LNCAP (cell line): ENCODE results near the gene MGLL.

ENCODE experiments used
- TF ChIP-seq, protein P1 (sequence below): fragments of 450-650 bp; IDR thresholded peaks from 2 replicates; pipeline ENCODE4 v1.5.1; 2017; ENCODE audit warnings: mild to moderate bottlenecking

The MGLL gene

DNA sequence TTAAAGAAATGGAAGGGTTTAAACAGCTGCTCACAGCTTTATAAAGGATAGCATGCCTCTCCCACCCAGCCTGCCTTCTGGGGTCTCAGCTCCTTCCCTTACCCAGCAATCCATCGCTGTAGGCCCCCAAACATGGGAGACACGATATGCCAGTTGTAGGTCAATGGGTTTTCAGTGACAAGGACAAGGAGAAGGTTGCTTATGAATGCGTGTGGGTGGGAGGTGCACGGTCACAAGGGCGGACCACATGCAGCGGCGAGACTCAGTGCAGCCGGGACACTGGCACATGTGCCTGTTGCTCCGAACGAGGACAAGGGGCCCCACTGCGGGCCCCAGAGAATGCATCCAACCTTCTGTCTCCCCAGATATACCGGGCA lies 67.0 kb downstream of the MGLL start:
- TF ChIP-seq, protein P1, sequence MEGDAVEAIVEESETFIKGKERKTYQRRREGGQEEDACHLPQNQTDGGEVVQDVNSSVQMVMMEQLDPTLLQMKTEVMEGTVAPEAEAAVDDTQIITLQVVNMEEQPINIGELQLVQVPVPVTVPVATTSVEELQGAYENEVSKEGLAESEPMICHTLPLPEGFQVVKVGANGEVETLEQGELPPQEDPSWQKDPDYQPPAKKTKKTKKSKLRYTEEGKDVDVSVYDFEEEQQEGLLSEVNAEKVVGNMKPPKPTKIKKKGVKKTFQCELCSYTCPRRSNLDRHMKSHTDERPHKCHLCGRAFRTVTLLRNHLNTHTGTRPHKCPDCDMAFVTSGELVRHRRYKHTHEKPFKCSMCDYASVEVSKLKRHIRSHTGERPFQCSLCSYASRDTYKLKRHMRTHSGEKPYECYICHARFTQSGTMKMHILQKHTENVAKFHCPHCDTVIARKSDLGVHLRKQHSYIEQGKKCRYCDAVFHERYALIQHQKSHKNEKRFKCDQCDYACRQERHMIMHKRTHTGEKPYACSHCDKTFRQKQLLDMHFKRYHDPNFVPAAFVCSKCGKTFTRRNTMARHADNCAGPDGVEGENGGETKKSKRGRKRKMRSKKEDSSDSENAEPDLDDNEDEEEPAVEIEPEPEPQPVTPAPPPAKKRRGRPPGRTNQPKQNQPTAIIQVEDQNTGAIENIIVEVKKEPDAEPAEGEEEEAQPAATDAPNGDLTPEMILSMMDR: no peak

DNA sequence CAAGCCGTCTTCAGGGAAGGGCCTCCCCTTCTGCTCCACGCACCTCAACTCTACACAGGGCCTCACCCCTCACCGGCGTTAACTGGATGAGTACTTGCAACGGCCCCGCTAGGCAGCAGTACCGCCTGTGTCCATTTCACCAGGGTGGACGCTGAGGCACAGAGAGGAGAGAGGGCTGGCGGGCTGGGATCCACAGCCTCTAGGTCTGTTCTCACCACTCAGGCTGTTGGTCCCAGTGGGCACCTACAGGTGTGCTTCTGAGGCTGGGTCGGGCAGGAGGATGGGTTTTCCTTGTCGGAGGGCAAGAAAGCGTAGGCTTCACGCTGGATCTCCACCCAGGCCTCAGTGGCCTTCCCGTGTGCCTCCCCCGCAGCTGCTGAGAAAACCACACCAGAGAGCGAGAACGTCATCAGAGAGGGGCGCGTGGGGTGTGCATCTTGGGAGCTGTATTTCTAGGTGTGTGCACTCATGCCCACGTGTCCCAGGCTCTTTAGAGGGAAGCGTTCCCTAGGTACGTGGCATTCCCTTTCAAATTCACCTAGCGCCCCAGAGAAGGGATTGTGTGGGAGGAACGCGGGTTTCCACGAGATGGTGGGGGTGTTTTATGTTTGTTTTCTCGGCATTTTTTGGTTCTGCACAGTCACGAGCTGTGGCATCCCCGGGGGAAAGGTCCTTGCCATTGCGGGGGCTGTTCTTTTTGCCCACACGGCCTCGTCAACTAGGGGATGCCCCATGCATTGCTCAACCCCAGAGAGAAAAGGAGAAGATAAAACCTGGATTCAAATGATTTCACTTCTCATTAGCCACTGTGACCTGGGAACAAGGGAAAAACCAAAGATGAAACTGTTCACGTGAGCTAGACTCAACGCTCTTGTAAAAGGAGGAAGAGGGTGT lies 67.7 kb downstream of the MGLL start:
- TF ChIP-seq, protein P1: no peak

DNA sequence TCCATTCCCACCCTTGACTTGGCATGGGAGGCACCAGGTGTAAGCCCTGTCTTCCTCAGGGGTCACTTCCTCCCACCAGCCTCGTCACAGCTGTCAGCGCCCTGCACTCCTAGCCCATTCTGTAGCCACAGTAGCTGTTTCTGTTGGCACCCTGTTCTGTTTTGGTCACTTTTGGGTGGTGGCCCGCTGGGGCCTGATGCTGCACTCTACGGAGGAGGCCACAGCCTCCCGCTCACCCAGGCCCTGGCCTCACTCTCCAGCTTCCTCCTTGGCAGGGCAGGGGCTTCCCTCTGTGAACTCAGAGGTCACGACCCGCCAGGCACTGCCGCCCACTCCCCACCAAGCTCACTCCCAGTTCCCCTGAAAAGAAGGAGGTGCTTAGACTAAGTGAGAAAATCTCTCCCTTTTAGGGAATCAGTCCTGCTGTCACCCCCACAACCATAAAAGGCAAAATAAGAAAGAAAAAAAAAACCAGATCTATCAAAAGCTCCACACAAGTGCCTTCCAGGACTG lies 68.4 kb downstream of the MGLL start:
- TF ChIP-seq, protein P1: no peak

DNA sequence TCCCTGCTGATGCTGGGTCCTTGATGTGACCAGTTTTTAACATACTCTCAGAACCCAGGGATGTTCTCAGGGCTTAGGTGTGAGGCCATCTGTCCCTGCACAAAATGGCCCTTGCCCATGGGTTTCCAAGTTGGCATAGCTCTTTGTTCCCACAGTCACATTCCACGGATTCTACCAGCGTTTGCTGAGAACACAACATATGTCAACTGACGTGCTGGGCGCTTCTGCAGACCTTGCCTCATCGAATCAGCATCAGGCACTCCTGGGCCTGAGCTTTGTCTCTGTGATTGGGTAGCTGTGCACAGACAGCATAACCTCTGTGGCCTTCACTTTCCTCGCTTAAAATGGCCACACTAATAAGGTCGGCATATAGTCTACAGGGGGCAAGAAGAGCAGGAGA lies 69.0 kb downstream of the MGLL start:
- TF ChIP-seq, protein P1: no peak

DNA sequence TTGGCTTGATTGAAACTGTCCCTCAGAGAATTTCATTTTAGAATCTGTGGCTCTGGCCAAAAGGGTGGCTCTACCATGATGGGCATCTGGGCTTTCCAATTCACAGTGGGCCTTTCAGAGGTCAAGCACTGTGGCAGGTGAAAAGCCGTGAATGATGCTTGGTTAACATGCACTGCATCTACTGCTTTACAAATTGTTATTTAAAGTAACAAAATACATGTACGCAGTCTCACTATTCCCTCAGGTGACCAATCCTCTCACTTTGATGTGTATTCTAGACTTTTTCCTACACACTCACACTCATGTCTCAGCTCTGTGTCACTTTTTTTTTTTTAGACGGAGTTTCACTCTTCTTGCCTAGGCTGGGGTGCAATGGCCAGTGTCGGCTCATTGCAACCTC lies 70.5 kb downstream of the MGLL start:
- TF ChIP-seq, protein P1: no peak

DNA sequence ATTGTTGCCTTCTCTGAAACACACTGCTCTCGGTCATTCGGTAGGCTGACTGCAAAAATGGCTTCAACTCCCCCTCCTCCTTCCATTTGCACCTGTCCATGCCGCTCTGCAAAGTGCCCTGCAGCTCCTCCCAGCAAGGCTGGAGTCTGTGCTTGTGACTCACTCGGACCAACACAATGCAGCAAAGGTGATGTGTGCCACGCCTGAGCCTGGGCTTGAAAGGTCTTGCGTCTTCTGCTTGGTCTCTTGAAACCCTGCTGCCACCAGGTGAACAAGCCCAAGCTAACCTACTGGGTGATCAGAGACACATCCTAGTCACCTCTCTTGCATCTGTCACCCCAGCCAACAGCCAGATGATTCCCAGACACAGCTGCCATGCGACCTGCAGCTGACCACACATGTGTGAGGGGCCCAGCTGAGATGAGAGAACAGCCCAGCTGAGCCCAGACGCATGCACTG lies 71.1 kb downstream of the MGLL start:
- TF ChIP-seq, protein P1: no peak

DNA sequence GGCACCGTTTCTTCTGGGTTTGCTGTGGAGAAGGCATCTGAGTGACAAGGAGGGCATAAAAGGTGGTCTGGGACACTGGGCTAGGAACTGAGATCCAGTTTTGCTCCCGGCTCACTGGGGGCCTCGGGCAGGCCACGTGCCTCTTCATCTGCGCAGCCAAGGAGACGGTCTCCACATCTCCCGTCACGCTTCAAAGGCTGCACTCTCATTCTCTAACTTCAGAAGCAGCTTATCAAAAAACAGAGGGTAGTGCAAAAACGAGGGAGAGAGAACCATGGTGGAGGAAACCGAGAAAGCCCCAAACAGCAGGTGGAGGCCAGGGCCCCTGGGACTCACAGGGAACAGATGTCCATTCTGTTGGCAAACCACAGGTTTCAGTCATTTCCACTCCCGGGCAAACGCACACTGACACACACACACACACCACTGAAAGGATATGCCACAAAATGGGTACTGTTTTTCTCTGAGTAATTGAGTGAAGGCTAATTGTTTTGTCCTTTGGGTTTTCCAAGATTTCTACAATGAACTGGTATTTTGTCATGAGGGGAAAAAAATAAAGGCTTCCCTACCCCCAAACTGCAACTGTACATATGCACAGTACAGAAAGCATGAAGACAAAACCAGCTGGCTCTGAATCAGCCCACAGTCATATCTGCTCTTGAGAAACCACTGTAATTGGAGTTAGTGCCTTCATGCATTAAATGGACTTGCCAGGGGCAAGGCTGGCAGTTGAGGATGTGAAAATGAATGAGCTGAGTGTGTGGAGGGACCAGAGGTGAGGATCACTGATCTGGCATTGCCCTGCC lies 71.9 kb downstream of the MGLL start:
- TF ChIP-seq, protein P1: no peak
